T47D (cell line): ENCODE measurements around the gene LASP1.
A peak's percentile ranks its signal among the peaks of the same experiment; 100 is the strongest.

Experiments
- DNase-seq, 2 experiments: peaks; one replicate each; pipeline versions ENCODE4 v3.0.0 to v3.0.0-alpha.2; 2011 to 2012; ENCODE audit warnings: low read depth in 1 of 2, low spot score in 1 of 2
- JUND ChIP-seq: IDR thresholded peaks from 2 replicates; pipeline ENCODE4 v1.6.1; 2012; ENCODE audit warnings: low read depth
- in situ Hi-C: cut with HindIII; loops from 2 replicates; pipeline ENCODE4 v1.10.0; 2016; ENCODE audit warnings: low sequenced_read_pairs, low pct_unique_long_range_greater_than_20kb

The LASP1 gene

GRCh38 chr17:38958326-38958725 is 88.5 kb downstream of the LASP1 start:
- no peak for TF ChIP-seq JUND
- in situ Hi-C loops = no loop called here
- DNase-seq = no peak

- no peak for TF ChIP-seq JUND
- peak in 1 of 2 experiments; percentile 34 for DNase-seq
- in situ Hi-C loops = no loop called here
These were observed 88.9 kb downstream of the LASP1 start for GRCh38 chr17:38958756-38959155.

DNA sequence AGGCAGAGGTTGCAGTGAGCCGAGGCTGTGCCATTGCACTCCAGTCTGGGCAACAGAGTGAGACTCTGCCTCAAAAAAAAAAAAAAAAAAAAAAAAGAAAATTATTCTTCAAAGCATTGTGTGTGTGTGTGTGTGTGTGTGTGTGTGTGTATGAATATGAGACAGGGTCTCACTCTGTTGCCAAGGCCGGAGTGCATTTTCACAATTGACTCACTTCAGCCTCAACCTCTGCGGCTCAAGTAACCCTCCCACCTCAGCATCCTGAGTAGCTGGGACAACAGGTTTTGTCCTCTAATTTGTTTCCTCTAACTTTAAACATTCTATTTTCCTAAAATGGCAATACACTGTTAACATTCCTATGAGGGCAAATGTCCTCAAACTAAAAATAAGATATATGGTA is 89.7 kb downstream of the LASP1 start:
- no peak for DNase-seq
- in situ Hi-C loops = no loop called here
- no peak for TF ChIP-seq JUND

DNA sequence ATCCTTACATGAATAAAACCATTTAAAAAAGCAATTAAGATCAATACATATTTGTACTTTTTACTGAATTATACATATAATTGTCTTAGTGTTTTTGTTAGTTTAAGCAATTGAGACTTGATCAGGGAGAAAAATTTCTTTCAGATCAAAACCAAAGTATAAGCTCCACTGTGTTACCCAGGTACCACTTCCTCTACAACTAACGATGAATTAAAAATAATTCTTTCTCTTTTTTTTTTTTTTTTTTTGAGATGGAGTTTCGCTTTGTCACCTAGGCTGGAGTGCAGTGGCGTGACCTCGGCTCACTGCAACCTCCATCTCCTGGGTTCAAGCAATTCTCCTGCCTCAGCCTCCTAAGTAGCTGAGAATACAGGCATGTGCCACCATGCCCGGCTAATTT is 90.5 kb downstream of the LASP1 start:
- TF ChIP-seq JUND = no peak
- DNase-seq = no peak
- in situ Hi-C loops = no loop called here

- in situ Hi-C loops = no loop called here
- no peak for TF ChIP-seq JUND
- DNase-seq = no peak
These were observed 91.6 kb downstream of the LASP1 start for GRCh38 chr17:38961413-38961812.

- DNase-seq = peak; percentile 58 to 99
- in situ Hi-C loops = no loop called here
- no peak for TF ChIP-seq JUND
These were observed 97.5 kb downstream of the LASP1 start, which contains the start of gene FBXO47 for GRCh38 chr17:38967290-38967738. Gene FBXO47 (minus strand): TSS chr17:38967403. CDS start chr17:38963025, 4,378 bp downstream.

GRCh38 chr17:38969281-38969680 is 99.4 kb downstream of the LASP1 start:
- in situ Hi-C loops = no loop called here
- DNase-seq = no peak
- no peak for TF ChIP-seq JUND

GRCh38 chr17:38970128-38970527 is 100.3 kb downstream of the LASP1 start:
- no peak for TF ChIP-seq JUND
- in situ Hi-C loops = no loop called here
- DNase-seq = peak in 1 of 2 experiments; percentile 38

DNA sequence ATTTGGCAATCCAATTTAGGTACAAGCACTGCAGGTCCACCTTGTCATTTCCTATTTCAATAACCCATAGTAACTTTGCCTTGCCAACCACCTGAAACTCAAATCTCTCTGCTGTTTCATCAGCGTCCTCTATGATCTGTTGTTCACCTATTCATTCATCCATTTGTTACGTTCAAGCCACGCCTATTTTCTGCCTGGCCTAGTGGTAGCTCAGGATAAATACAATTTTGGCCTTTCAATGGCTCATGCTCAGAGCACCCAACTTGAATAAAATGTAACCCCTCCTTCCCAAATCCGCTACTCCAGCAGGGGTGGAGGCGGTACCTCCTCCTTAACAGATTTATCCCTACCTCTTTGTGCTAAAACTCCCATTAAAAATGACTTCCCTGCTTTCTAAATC is 100.9 kb downstream of the LASP1 start:
- DNase-seq = peak in 1 of 2 experiments; percentile 31
- no peak for TF ChIP-seq JUND
- in situ Hi-C loops = no loop called here
